HEK293 (cell line): ENCODE measurements around the gene ANTXR2.

Experiments used
- CTCF ChIA-PET: fragments of 350-600 bp; formaldehyde crosslinking; extraction: SDS; loops from one replicate; lab custom pipeline; 2021; ENCODE audit warnings: antibody characterized with exemption; lab: Yijun Ruan, JAX
- POLR2A ChIA-PET: fragments of 300-600 bp; formaldehyde crosslinking; extraction: SDS; loops from one replicate; lab custom pipeline; 2020; ENCODE audit warnings: antibody characterized with exemption, inconsistent platforms; lab: Yijun Ruan, JAX
- H3K27ac ChIP-seq: fragments of 200-500 bp; sonication (Bioruptor generic); 2 replicates; pipeline ENCODE4 v1.5.1; 2014; ENCODE audit warnings: low read depth, low read length, control low read depth, inconsistent platforms; ENCODE audit errors: extremely low read depth
- H3K36me3 ChIP-seq, 2 experiments: fragments of 200-500 bp in 1 of 2; sonication (Bioruptor generic) in 1 of 2; 1 replicate in 1 of 2; 2 replicates in 1 of 2; pipeline ENCODE4 v1.5.1; 2014 to 2017; ENCODE audit warnings: inconsistent platforms in 2 of 2, low read length in 2 of 2; ENCODE audit not compliant: control insufficient read depth in 2 of 2, insufficient read depth in 1 of 2
- H3K4me1 ChIP-seq: fragments of 200-500 bp; sonication (Bioruptor generic); 2 replicates; pipeline ENCODE4 v1.5.1; 2014; ENCODE audit warnings: mild to moderate bottlenecking, low read length, inconsistent platforms; ENCODE audit not compliant: control insufficient read depth, insufficient read depth
- H3K4me3 ChIP-seq: 2 replicates; pipeline ENCODE4 v1.5.1; 2011; ENCODE audit warnings: low read depth, mild to moderate bottlenecking, control low read depth, low read length, moderate library complexity
- H3K9me3 ChIP-seq: fragments of 200-500 bp; sonication (Bioruptor generic); 2 replicates; pipeline ENCODE4 v1.5.1; 2014; ENCODE audit warnings: low read depth, low read length, inconsistent platforms; ENCODE audit not compliant: control insufficient read depth, insufficient read depth
- BCL11A ChIP-seq: fragments of 450-650 bp; formaldehyde crosslinking; IDR thresholded peaks from 2 replicates; pipeline ENCODE4 v1.5.1; 2016; ENCODE audit warnings: low read depth, missing biosample characterization, missing genetic modification characterization
- GLIS1 ChIP-seq: fragments of 450-650 bp; formaldehyde crosslinking; IDR thresholded peaks from 2 replicates; pipeline ENCODE4 v1.5.1; 2016; ENCODE audit warnings: missing biosample characterization, missing genetic modification characterization
- SP3 ChIP-seq: fragments of 450-650 bp; formaldehyde crosslinking; IDR thresholded peaks from 2 replicates; pipeline ENCODE4 v1.5.1; 2016; ENCODE audit warnings: missing biosample characterization, missing genetic modification characterization
- ZBTB1 ChIP-seq: fragments of 450-650 bp; formaldehyde crosslinking; IDR thresholded peaks from 2 replicates; pipeline ENCODE4 v1.5.1; 2016; ENCODE audit warnings: missing biosample characterization, missing genetic modification characterization
- ZFP37 ChIP-seq: fragments of 450-650 bp; formaldehyde crosslinking; IDR thresholded peaks from 2 replicates; pipeline ENCODE4 v1.5.1; 2016; ENCODE audit warnings: missing biosample characterization, missing genetic modification characterization
- ZNF223 ChIP-seq: fragments of 450-650 bp; formaldehyde crosslinking; IDR thresholded peaks from 2 replicates; pipeline ENCODE4 v1.5.1; 2016; ENCODE audit warnings: missing biosample characterization, missing genetic modification characterization
- ZNF24 ChIP-seq: fragments of 450-650 bp; formaldehyde crosslinking; IDR thresholded peaks from 2 replicates; pipeline ENCODE4 v1.5.1; 2016; ENCODE audit warnings: missing biosample characterization, missing genetic modification characterization
- ZNF548 ChIP-seq: fragments of 450-650 bp; formaldehyde crosslinking; IDR thresholded peaks from 2 replicates; pipeline ENCODE4 v1.5.1; 2016; ENCODE audit warnings: missing biosample characterization, missing genetic modification characterization
- ZNF621 ChIP-seq: fragments of 450-650 bp; formaldehyde crosslinking; IDR thresholded peaks from 2 replicates; pipeline ENCODE4 v1.5.1; 2017; ENCODE audit warnings: missing biosample characterization, missing genetic modification characterization
- ZNF658 ChIP-seq: fragments of 450-650 bp; formaldehyde crosslinking; IDR thresholded peaks from 2 replicates; pipeline ENCODE4; 2016; ENCODE audit warnings: missing biosample characterization, missing genetic modification characterization
- ZNF707 ChIP-seq: fragments of 450-650 bp; formaldehyde crosslinking; IDR thresholded peaks from 2 replicates; pipeline ENCODE4 v1.5.1; 2016; ENCODE audit warnings: missing biosample characterization, missing genetic modification characterization
- ZNF830 ChIP-seq: fragments of 450-650 bp; IDR thresholded peaks from 2 replicates; pipeline ENCODE4 v1.5.0; 2018; ENCODE audit warnings: missing biosample characterization, missing genetic modification characterization, low read depth, mild to moderate bottlenecking, moderate library complexity
- ZNF843 ChIP-seq: fragments of 450-650 bp; formaldehyde crosslinking; IDR thresholded peaks from 2 replicates; pipeline ENCODE4 v1.5.1; 2016; ENCODE audit warnings: missing biosample characterization, missing genetic modification characterization
- TF ChIP-seq, protein P1 (sequence below): fragments of 450-650 bp; formaldehyde crosslinking; IDR thresholded peaks from 2 replicates; pipeline ENCODE4 v1.5.1; 2016; ENCODE audit warnings: missing biosample characterization, missing genetic modification characterization, borderline replicate concordance
- TF ChIP-seq, protein P2 (sequence below): fragments of 450-650 bp; formaldehyde crosslinking; IDR thresholded peaks from 2 replicates; pipeline ENCODE4 v1.5.1; 2016; ENCODE audit warnings: missing biosample characterization, missing genetic modification characterization
- TF ChIP-seq, protein P3 (sequence below): fragments of 450-650 bp; formaldehyde crosslinking; IDR thresholded peaks from 2 replicates; pipeline ENCODE4 v1.5.1; 2016; ENCODE audit warnings: missing biosample characterization, missing genetic modification characterization
- TF ChIP-seq, protein P4 (sequence below): fragments of 450-650 bp; formaldehyde crosslinking; IDR thresholded peaks from 2 replicates; pipeline ENCODE4 v1.5.1; 2016; ENCODE audit warnings: missing biosample characterization, missing genetic modification characterization

The ANTXR2 gene

DNA sequence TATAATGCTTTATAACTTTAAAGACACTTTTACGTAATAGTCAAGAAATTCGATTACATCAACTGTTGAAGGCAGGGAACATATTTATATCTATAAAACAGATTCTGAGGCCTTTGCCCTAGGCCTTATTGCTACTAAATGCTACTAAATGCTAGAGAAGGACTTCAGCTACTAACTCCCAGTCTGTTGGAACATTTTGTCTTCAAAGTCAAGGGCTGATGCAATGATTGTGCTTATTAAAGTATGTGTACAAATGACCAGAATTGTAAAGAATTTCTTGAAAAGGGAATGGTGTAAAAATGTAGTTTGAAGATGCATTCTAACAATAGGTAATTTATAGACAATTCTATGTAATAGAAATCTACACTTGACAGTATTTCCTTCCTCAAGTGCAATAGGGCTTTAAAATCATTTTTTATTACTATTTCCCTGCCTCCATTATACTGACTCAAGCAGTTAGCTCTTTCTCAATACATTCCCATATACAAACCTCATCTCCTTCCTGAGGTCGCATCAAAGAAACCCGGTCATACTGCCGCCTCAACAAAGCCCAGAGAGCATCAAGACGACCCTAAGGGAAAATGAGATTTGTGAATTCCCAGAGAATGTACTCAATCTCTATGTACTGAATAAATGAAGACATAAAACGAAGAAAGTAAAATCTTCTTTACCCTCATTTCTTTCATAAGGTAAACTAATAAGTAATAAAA is 95.7 kb downstream of the ANTXR2 start (continued):
- no peak for TF ChIP-seq ZNF621 (tag by site-specific recombination)
- no peak for TF ChIP-seq GLIS1 (tag by site-specific recombination)
- TF ChIP-seq, protein P1, sequence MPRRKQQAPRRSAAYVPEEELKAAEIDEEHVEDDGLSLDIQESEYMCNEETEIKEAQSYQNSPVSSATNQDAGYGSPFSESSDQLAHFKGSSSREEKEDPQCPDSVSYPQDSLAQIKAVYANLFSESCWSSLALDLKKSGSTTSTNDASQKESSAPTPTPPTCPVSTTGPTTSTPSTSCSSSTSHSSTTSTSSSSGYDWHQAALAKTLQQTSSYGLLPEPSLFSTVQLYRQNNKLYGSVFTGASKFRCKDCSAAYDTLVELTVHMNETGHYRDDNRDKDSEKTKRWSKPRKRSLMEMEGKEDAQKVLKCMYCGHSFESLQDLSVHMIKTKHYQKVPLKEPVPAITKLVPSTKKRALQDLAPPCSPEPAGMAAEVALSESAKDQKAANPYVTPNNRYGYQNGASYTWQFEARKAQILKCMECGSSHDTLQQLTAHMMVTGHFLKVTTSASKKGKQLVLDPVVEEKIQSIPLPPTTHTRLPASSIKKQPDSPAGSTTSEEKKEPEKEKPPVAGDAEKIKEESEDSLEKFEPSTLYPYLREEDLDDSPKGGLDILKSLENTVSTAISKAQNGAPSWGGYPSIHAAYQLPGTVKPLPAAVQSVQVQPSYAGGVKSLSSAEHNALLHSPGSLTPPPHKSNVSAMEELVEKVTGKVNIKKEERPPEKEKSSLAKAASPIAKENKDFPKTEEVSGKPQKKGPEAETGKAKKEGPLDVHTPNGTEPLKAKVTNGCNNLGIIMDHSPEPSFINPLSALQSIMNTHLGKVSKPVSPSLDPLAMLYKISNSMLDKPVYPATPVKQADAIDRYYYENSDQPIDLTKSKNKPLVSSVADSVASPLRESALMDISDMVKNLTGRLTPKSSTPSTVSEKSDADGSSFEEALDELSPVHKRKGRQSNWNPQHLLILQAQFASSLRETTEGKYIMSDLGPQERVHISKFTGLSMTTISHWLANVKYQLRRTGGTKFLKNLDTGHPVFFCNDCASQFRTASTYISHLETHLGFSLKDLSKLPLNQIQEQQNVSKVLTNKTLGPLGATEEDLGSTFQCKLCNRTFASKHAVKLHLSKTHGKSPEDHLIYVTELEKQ (tag by site-specific recombination) = no peak
- TF ChIP-seq ZNF830 (tag by site-specific recombination) = no peak
- no peak for TF ChIP-seq ZFP37 (tag by site-specific recombination)
- TF ChIP-seq, protein P2, sequence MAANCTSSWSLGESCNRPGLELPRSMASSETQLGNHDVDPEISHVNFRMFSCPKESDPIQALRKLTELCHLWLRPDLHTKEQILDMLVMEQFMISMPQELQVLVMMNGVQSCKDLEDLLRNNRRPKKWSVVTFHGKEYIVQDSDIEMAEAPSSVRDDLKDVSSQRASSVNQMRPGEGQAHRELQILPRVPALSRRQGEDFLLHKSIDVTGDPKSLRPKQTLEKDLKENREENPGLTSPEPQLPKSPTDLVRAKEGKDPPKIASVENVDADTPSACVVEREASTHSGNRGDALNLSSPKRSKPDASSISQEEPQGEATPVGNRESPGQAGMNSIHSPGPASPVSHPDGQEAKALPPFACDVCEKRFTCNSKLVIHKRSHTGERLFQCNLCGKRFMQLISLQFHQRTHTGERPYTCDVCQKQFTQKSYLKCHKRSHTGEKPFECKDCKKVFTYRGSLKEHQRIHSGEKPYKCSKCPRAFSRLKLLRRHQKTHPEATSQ = no peak
- no peak for TF ChIP-seq ZNF843 (tag by site-specific recombination)
- TF ChIP-seq BCL11A (tag by site-specific recombination) = no peak

DNA sequence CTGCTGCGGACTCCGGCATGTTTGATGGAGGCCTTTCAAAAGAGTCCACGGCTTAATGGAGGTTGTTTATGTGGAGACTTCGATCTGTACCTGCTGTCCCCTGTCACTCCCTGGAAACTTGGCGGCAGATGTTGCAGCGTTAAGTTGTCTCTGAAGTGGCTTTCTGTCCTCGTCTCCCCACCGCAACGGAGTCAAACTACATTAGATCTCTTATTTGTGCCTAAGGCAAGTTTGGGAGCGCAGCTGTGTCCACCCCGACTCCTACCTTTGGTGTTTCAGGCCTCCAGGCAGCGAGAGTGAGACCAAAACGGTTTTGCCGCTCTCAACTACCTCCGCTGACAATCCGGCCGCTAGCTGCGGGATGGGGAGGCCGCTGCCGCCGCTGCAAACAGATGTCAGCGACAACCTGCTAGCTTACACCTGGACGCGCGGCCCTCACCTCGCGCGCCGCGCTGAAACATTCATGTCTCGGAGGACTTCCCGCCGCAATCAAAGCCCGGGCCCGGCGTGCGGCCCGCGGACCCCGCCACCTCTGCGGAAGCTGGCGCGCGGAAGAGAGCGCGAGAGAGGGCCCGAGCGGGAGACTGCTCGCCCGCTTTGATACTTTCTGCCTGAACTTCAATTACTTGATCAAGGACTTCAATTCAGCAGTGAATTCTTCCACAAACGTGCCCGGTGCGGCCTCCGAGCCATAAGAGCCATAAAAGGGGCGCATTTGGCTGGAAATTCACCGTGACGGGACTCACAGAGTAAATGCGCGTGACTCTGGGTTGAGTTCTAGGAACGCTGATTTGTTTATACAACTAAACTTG is 108.4 kb downstream of the ANTXR2 start:
- Histone ChIP-seq H3K27ac (no peak overlapping the region), H3K36me3 (no peaks in the 10 kb centered on the region), H3K4me1 (no peaks in the 10 kb centered on the region), H3K4me3 (no peak overlapping the region), H3K9me3 (no peaks in the 10 kb centered on the region)
- CTCF ChIA-PET = no interaction called here
- POLR2A ChIA-PET = no interaction called here
- no peak for TF ChIP-seq ZNF658 (tag by site-specific recombination)
- TF ChIP-seq ZNF24 = no peak
- TF ChIP-seq, protein P3, sequence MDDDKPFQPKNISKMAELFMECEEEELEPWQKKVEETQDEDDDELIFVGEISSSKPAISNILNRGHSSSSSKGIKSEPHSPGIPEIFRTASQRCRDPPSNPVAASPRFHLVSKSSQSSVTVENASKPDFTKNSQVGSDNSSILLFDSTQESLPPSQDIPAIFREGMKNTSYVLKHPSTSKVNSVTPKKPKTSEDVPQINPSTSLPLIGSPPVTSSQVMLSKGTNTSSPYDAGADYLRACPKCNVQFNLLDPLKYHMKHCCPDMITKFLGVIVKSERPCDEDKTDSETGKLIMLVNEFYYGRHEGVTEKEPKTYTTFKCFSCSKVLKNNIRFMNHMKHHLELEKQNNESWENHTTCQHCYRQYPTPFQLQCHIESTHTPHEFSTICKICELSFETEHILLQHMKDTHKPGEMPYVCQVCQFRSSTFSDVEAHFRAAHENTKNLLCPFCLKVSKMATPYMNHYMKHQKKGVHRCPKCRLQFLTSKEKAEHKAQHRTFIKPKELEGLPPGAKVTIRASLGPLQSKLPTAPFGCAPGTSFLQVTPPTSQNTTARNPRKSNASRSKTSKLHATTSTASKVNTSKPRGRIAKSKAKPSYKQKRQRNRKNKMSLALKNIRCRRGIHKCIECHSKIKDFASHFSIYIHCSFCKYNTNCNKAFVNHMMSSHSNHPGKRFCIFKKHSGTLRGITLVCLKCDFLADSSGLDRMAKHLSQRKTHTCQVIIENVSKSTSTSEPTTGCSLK = no peak
- TF ChIP-seq, protein P4, sequence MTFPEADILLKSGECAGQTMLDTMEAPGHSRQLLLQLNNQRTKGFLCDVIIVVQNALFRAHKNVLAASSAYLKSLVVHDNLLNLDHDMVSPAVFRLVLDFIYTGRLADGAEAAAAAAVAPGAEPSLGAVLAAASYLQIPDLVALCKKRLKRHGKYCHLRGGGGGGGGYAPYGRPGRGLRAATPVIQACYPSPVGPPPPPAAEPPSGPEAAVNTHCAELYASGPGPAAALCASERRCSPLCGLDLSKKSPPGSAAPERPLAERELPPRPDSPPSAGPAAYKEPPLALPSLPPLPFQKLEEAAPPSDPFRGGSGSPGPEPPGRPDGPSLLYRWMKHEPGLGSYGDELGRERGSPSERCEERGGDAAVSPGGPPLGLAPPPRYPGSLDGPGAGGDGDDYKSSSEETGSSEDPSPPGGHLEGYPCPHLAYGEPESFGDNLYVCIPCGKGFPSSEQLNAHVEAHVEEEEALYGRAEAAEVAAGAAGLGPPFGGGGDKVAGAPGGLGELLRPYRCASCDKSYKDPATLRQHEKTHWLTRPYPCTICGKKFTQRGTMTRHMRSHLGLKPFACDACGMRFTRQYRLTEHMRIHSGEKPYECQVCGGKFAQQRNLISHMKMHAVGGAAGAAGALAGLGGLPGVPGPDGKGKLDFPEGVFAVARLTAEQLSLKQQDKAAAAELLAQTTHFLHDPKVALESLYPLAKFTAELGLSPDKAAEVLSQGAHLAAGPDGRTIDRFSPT (tag by site-specific recombination) = no peak
- TF ChIP-seq ZNF707 (tag by site-specific recombination) = no peak
- TF ChIP-seq, protein P1 (tag by site-specific recombination) = no peak
- TF ChIP-seq ZNF548 (tag by site-specific recombination) = no peak
- TF ChIP-seq ZBTB1 (tag by site-specific recombination) = no peak
- TF ChIP-seq SP3 (tag by site-specific recombination) = no peak
- no peak for TF ChIP-seq ZNF223
